Measurements from ENCODE around the gene ARHGAP42. TPM values are rescaled to one million over a fixed set of nuclear protein-coding genes. Genes with fewer than 3 reads are reported as not detected.

ARHGAP42 gene
- total RNA-seq, 1 experiment from 2014 or later = 39.1 TPM

- no peak overlapping the region for H2BK5ac ChIP-seq (ENCODE audit: insufficient read length, low read length)
- H3K4me2 ChIP-seq (ENCODE audit: insufficient read depth, insufficient read length, low read length) = no peak overlapping the region
- Mint-ChIP-seq H3K27me3 (ENCODE audit: low read depth) (no peaks in the 10 kb centered on the region), H3K36me3 (ENCODE audit: insufficient read depth in 1 of 3, low read depth in 3 of 3) (peaks cover 0 to 6% (median 0%) of the 10 kb centered on the region in 3 experiments; a peak in 3 of 7 replicates), H3K9me3 (no peaks in the 10 kb centered on the region), H3K4me1 (peaks cover 24 to 40% of the 10 kb centered on the region in 2 experiments), H3K27ac (no peak overlapping the region), H3K4me3 (no peak overlapping the region)
- no peak overlapping the region for H2BK12ac ChIP-seq (ENCODE audit: insufficient read length, low read depth, low read length)
- no peaks in the 10 kb centered on the region; the same call in 1 of the 2 replicates for H3K79me2 ChIP-seq (ENCODE audit: insufficient read depth, low read length)
- WGBS (ENCODE audit: extremely low coverage, insufficient read length, low lambda C conversion rate) = no CpG with 5 or more reads among the region's 2 CpGs
- H3K27ac ChIP-seq (ENCODE audit: insufficient read length, low read depth, low read length) = no peak overlapping the region
- H2BK15ac ChIP-seq (ENCODE audit: low read depth, low read length) = no peak overlapping the region
- H3K27me3 ChIP-seq (ENCODE audit: insufficient read depth, low read length) = no peaks in the 10 kb centered on the region
- H3K23me2 ChIP-seq (ENCODE audit: insufficient read length, low read depth, low read length, poor library complexity, severe bottlenecking) = no peaks in the 10 kb centered on the region
- no peak overlapping the region for H4K5ac ChIP-seq (ENCODE audit: insufficient read length, low read depth, low read length)
- no peak overlapping the region for H2BK20ac ChIP-seq (ENCODE audit: low read depth, low read length, poor library complexity, severe bottlenecking)
- no peak overlapping the region for H3K23ac ChIP-seq (ENCODE audit: insufficient read length, low read depth, low read length)
- H2AFZ ChIP-seq (ENCODE audit: low read length) = no peak overlapping the region
- H2AK5ac ChIP-seq (ENCODE audit: insufficient read length, low read length) = no peak overlapping the region
- H4K91ac ChIP-seq (ENCODE audit: insufficient read length, low read depth, low read length) = no peak overlapping the region
- no peak overlapping the region for H3K9ac ChIP-seq (ENCODE audit: extremely low read depth, insufficient read length, low read length)
- H3K14ac ChIP-seq (ENCODE audit: insufficient read depth, low read length) = no peak overlapping the region
- no peak overlapping the region for H3K56ac ChIP-seq (ENCODE audit: insufficient read length, low read depth, low read length)
- no peak for DNase-seq
- H2BK120ac ChIP-seq (ENCODE audit: low read depth, low read length, poor library complexity, severe bottlenecking) = no peak overlapping the region
- no peak overlapping the region for H3K4ac ChIP-seq (ENCODE audit: low read depth, low read length)
- no peaks in the 10 kb centered on the region for H4K20me1 ChIP-seq (ENCODE audit: control insufficient read depth, insufficient read depth, insufficient read length)
- H3K18ac ChIP-seq (ENCODE audit: insufficient read length, low read depth, low read length) = no peak overlapping the region
- H4K8ac ChIP-seq (replicated peaks; ENCODE audit: insufficient read length, low read depth, low read length) = no peak overlapping the region
- H3K79me1 ChIP-seq (ENCODE audit: insufficient read depth, low read depth, low read length, poor library complexity, severe bottlenecking) = peaks cover 4% of the 10 kb centered on the region
- TF ChIP-seq, protein P1, sequence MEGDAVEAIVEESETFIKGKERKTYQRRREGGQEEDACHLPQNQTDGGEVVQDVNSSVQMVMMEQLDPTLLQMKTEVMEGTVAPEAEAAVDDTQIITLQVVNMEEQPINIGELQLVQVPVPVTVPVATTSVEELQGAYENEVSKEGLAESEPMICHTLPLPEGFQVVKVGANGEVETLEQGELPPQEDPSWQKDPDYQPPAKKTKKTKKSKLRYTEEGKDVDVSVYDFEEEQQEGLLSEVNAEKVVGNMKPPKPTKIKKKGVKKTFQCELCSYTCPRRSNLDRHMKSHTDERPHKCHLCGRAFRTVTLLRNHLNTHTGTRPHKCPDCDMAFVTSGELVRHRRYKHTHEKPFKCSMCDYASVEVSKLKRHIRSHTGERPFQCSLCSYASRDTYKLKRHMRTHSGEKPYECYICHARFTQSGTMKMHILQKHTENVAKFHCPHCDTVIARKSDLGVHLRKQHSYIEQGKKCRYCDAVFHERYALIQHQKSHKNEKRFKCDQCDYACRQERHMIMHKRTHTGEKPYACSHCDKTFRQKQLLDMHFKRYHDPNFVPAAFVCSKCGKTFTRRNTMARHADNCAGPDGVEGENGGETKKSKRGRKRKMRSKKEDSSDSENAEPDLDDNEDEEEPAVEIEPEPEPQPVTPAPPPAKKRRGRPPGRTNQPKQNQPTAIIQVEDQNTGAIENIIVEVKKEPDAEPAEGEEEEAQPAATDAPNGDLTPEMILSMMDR (conservative IDR thresholded peaks at IDR 0.05) = no peak
- H3T11ph ChIP-seq (ENCODE audit: low read length) = no peak overlapping the region
- no peaks in the 10 kb centered on the region for H3K9me3 ChIP-seq (ENCODE audit: control insufficient read depth, low read depth, low read length)
- peaks cover 2% of the 10 kb centered on the region; the same call in 1 of the 2 replicates for H3K4me1 ChIP-seq (ENCODE audit: insufficient read depth, low read length)
These were observed 79.7 kb downstream of the ARHGAP42 start for GRCh38 chr11:100766764-100767163.

All from H9 (cell line).